ENCODE measurements around the gene ATP1B4.

DNA sequence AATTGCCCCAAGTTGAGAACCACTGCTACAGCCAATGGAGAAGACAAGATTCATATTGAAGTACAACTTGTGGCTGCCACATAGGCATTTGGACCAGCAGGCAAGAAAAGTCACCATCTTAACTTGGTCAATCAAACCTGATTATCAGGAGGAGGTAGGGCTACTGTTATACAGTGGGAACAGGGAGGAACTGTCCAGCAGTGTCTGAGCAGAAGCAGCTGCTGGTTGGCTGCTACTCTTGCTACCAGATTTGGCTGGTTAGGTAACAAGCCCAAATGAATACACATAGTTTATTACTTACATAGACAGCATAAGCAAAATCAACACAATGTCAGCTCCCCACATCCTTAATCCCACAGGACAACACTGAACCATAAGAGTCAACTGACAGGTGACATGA, 39.4 kb downstream of the ATP1B4 start:
- TF ChIP-seq, protein P1, sequence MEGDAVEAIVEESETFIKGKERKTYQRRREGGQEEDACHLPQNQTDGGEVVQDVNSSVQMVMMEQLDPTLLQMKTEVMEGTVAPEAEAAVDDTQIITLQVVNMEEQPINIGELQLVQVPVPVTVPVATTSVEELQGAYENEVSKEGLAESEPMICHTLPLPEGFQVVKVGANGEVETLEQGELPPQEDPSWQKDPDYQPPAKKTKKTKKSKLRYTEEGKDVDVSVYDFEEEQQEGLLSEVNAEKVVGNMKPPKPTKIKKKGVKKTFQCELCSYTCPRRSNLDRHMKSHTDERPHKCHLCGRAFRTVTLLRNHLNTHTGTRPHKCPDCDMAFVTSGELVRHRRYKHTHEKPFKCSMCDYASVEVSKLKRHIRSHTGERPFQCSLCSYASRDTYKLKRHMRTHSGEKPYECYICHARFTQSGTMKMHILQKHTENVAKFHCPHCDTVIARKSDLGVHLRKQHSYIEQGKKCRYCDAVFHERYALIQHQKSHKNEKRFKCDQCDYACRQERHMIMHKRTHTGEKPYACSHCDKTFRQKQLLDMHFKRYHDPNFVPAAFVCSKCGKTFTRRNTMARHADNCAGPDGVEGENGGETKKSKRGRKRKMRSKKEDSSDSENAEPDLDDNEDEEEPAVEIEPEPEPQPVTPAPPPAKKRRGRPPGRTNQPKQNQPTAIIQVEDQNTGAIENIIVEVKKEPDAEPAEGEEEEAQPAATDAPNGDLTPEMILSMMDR (IDR thresholded peaks at IDR 0.05; ENCODE audit: low read depth, low read length, poor library complexity, severe bottlenecking): no peak
- TF ChIP-seq EZH2phosphoT487 (IDR thresholded peaks at IDR 0.05; ENCODE audit: borderline replicate concordance, low read length): no peak

Data from DOHH2 (cell line).